DMS79 treated with DMSO at 0.1 percent for 48 hours (cell line): Measurements from ENCODE around the gene PRDM5.

Experiments used
- DNase-seq: peaks from one replicate; lab custom pipeline; 2025; lab: John Stamatoyannopoulos, UW

The PRDM5 gene

GRCh38 chr4:120819805-120820437, 102.6 kb downstream of the PRDM5 start:
- no peak for DNase-seq

- no peak for DNase-seq
Observed at GRCh38 chr4:120816296-120816965, 106.1 kb downstream of the PRDM5 start.

GRCh38 chr4:120815361-120815760, 107.2 kb downstream of the PRDM5 start:
- no peak for DNase-seq

GRCh38 chr4:120814886-120815285, 107.6 kb downstream of the PRDM5 start:
- DNase-seq, result no peak

GRCh38 chr4:120812216-120812615, 110.3 kb downstream of the PRDM5 start:
- DNase-seq, result no peak

GRCh38 chr4:120809518-120809917, 113.0 kb downstream of the PRDM5 start:
- DNase-seq, result no peak

GRCh38 chr4:120808475-120809141, 113.9 kb downstream of the PRDM5 start:
- DNase-seq, result no peak

GRCh38 chr4:120801137-120801758, 121.3 kb downstream of the PRDM5 start:
- no peak for DNase-seq

GRCh38 chr4:120798570-120798969, 124.0 kb downstream of the PRDM5 start:
- no peak for DNase-seq

GRCh38 chr4:120796271-120796670, 126.3 kb downstream of the PRDM5 start:
- no peak for DNase-seq

- no peak for DNase-seq
Observed at GRCh38 chr4:120785202-120785601, 137.3 kb downstream of the PRDM5 start.

GRCh38 chr4:120777459-120777858, 145.1 kb downstream of the PRDM5 start:
- DNase-seq, result no peak

- DNase-seq, result no peak
Observed at GRCh38 chr4:120775431-120775830, 147.1 kb downstream of the PRDM5 start.

GRCh38 chr4:120773641-120774040, 148.9 kb downstream of the PRDM5 start:
- no peak for DNase-seq

- DNase-seq, result no peak
Observed at GRCh38 chr4:120771907-120772306, 150.6 kb downstream of the PRDM5 start.

- no peak for DNase-seq
Observed at GRCh38 chr4:120770897-120771296, 151.6 kb downstream of the PRDM5 start.

GRCh38 chr4:120769227-120769626, 153.3 kb downstream of the PRDM5 start:
- DNase-seq, result no peak

GRCh38 chr4:120765260-120765680, 157.3 kb downstream of the PRDM5 start:
- DNase-seq, result no peak

GRCh38 chr4:120763650-120764049, 158.9 kb downstream of the PRDM5 start:
- DNase-seq, result no peak

- no peak for DNase-seq
Observed at GRCh38 chr4:120761070-120761469, 161.5 kb downstream of the PRDM5 start.

GRCh38 chr4:120760047-120760446, 162.5 kb downstream of the PRDM5 start:
- no peak for DNase-seq

- no peak for DNase-seq
Observed at GRCh38 chr4:120755864-120756263, 166.7 kb downstream of the PRDM5 start.

GRCh38 chr4:120754590-120754989, 167.9 kb downstream of the PRDM5 start:
- DNase-seq, result no peak
